GM12878 (cell line): ENCODE results near the gene WWOX. TPM values are rescaled to one million over a fixed set of nuclear protein-coding genes. Genes with fewer than 3 reads are reported as not detected.

Experiments
- ATAC-seq: fragments of 200-7000 bp; cut with Tn5 transposase; 3 replicates; pipeline ENCODE4 v1.9.1; 2020; ENCODE audit warnings: mild to moderate bottlenecking, moderate library complexity
- BruUV-seq: library from RNA; stranded (reverse); fragments of 400-500 nt; replicated peaks from 2 replicates; lab custom pipeline; 2021; lab: Mats Ljungman, UMichigan
- CTCF ChIA-PET: fragments of 300-600 bp; sonication (Branson Sonifier 250); formaldehyde crosslinking; extraction: SDS; loops from one replicate; lab custom pipeline; 2021; ENCODE audit warnings: inconsistent platforms; lab: Yijun Ruan, JAX
- POLR2A ChIA-PET: fragments of 350-600 bp; formaldehyde crosslinking; extraction: SDS; loops from one replicate; lab custom pipeline; 2021; ENCODE audit warnings: inconsistent platforms; lab: Charles Lee
- RAD21 ChIA-PET: fragments of 300-600 bp; sonication (Branson Sonifier 250); formaldehyde crosslinking; loops from one replicate; lab custom pipeline; 2023; ENCODE audit warnings: antibody characterized with exemption; ENCODE audit not compliant: unreplicated experiment; lab: Charles Lee
- SMC1A ChIA-PET: fragments of 300-600 bp; sonication (Branson Sonifier 250); formaldehyde crosslinking; loops from one replicate; lab custom pipeline; 2023; ENCODE audit not compliant: unreplicated experiment, uncharacterized antibody; lab: Charles Lee
- DNase-seq: peaks from one replicate; pipeline ENCODE4 v3.0.0-alpha.2; 2011; ENCODE audit warnings: low read depth, low spot score
- FAIRE-seq: peaks from 3 replicates; lab custom pipeline; 2011; peaks lifted over from hg19 to GRCh38; lab: Jason Lieb, UNC
- H2AFZ ChIP-seq: 2 replicates; pipeline ENCODE4 v1.6.0; 2011; ENCODE audit warnings: low read depth, low read length, control low read depth; ENCODE audit not compliant: control insufficient read depth
- H3K27ac ChIP-seq: 2 replicates; pipeline ENCODE4 v1.5.1; 2011; ENCODE audit warnings: control low read depth; ENCODE audit not compliant: control insufficient read depth, insufficient read depth
- H3K27me3 ChIP-seq, 2 experiments: replicated peaks in 1 of 2; 2 replicates each; pipeline versions ENCODE4 v1.6.0 to v1.6.1; 2011; ENCODE audit warnings: low read length in 1 of 2; ENCODE audit not compliant: control insufficient read depth in 2 of 2, insufficient read depth in 2 of 2
- H3K36me3 ChIP-seq, 2 experiments: 2 replicates each; pipeline ENCODE4 v1.5.1; 2011; ENCODE audit warnings: low read length in 1 of 2; ENCODE audit not compliant: control insufficient read depth in 2 of 2, insufficient read depth in 2 of 2
- H3K4me1 ChIP-seq: 2 replicates; pipeline ENCODE4 v1.6.1; 2011; ENCODE audit warnings: mild to moderate bottlenecking, low read length, moderate library complexity, mixed read lengths; ENCODE audit not compliant: control insufficient read depth, insufficient read depth
- H3K4me2 ChIP-seq: 2 replicates; pipeline ENCODE4 v1.6.0; 2011; ENCODE audit warnings: control low read depth; ENCODE audit not compliant: control insufficient read depth, insufficient read depth
- H3K4me3 ChIP-seq: fragments of 200-600 bp; sonication (generic); 2 replicates; pipeline ENCODE4 v1.5.1; 2016
- H3K79me2 ChIP-seq: 2 replicates; pipeline ENCODE4 v1.6.0; 2011; ENCODE audit warnings: low read length; ENCODE audit not compliant: control insufficient read depth, insufficient read depth
- H3K9ac ChIP-seq: 2 replicates; pipeline ENCODE4 v1.8.0; 2011; ENCODE audit warnings: low read length, control low read depth, mixed read lengths; ENCODE audit not compliant: control insufficient read depth, insufficient read depth
- H3K9me3 ChIP-seq: replicated peaks from 3 replicates; pipeline ENCODE4 v1.5.1; 2011; ENCODE audit warnings: mild to moderate bottlenecking, low read length; ENCODE audit not compliant: control insufficient read depth, insufficient read depth
- H4K20me1 ChIP-seq: 2 replicates; pipeline ENCODE4 v1.6.0; 2011; ENCODE audit not compliant: control insufficient read depth, insufficient read depth
- BMI1 ChIP-seq: fragments of 450-650 bp; IDR thresholded peaks from 2 replicates; pipeline ENCODE4 v1.6.1; 2016; ENCODE audit warnings: mild to moderate bottlenecking, moderate library complexity, borderline replicate concordance
- CBX5 ChIP-seq: sonication (generic); IDR thresholded peaks from 2 replicates; pipeline ENCODE4 v1.6.1; 2016; ENCODE audit warnings: low read depth, moderate library complexity, mild to moderate bottlenecking, inconsistent platforms
- CHD1 ChIP-seq: IDR thresholded peaks from 2 replicates; pipeline ENCODE4 v1.6.1; 2012; ENCODE audit warnings: low read depth, low read length, improper control_type of control experiment
- E2F4 ChIP-seq: IDR thresholded peaks from 2 replicates; pipeline ENCODE4 v1.6.1; 2012; ENCODE audit warnings: low read depth, low read length, improper control_type of control experiment
- MEF2B ChIP-seq: fragments of 450-650 bp; IDR thresholded peaks from 2 replicates; pipeline ENCODE4 v1.6.1; 2018; ENCODE audit warnings: mild to moderate bottlenecking, moderate library complexity; ENCODE audit not compliant: partially characterized antibody, poor library complexity, severe bottlenecking
- MLLT1 ChIP-seq: fragments of 450-650 bp; IDR thresholded peaks from 2 replicates; pipeline ENCODE4 v1.6.1; 2016; ENCODE audit warnings: mild to moderate bottlenecking
- MTA3 ChIP-seq: IDR thresholded peaks from 2 replicates; pipeline ENCODE4 v1.6.1; 2012; ENCODE audit warnings: low read length, inconsistent platforms, borderline replicate concordance
- NFYB ChIP-seq: IDR thresholded peaks from 2 replicates; pipeline ENCODE4 v1.6.1; 2011; ENCODE audit warnings: low read depth, mild to moderate bottlenecking, low read length, improper control_type of control experiment, moderate library complexity; ENCODE audit not compliant: insufficient read depth
- NRF1 ChIP-seq: conservative IDR thresholded peaks from 2 replicates; pipeline ENCODE4 v1.6.1; 2011; ENCODE audit warnings: mild to moderate bottlenecking, low read depth, low read length, improper control_type of control experiment
- POLR2AphosphoS5 ChIP-seq: IDR thresholded peaks from 2 replicates; pipeline ENCODE4 v1.6.1; 2011; ENCODE audit warnings: mild to moderate bottlenecking, low read length, inconsistent platforms
- REST ChIP-seq: IDR thresholded peaks from 2 replicates; pipeline ENCODE4 v1.6.1; 2012; ENCODE audit warnings: mild to moderate bottlenecking, low read depth, low read length
- SIN3A ChIP-seq: IDR thresholded peaks from 2 replicates; pipeline ENCODE4 v1.6.1; 2012; ENCODE audit warnings: low read depth, low read length, improper control_type of control experiment
- SREBF2 ChIP-seq: IDR thresholded peaks from 2 replicates; pipeline ENCODE4 v1.6.1; 2012; ENCODE audit warnings: mild to moderate bottlenecking, low read length
- SRF ChIP-seq, 2 experiments: IDR thresholded peaks; 2 replicates each; pipeline ENCODE4 v1.6.1; 2011; ENCODE audit warnings: low read depth in 2 of 2, low read length in 2 of 2, mild to moderate bottlenecking in 1 of 2, moderate library complexity in 1 of 2
- SUPT20H ChIP-seq: IDR thresholded peaks from 2 replicates; pipeline ENCODE4 v1.6.1; 2011; ENCODE audit warnings: low read depth, mild to moderate bottlenecking, low read length, moderate library complexity, borderline replicate concordance; ENCODE audit not compliant: control insufficient read depth
- SUZ12 ChIP-seq: fragments of 200-600 bp; sonication (generic); IDR thresholded peaks from one replicate; pipeline ENCODE4 v1.6.1; 2018; ENCODE audit warnings: antibody characterized with exemption, mild to moderate bottlenecking; ENCODE audit not compliant: unreplicated experiment
- TAF1 ChIP-seq: IDR thresholded peaks from 2 replicates; pipeline ENCODE4 v1.6.1; 2011; ENCODE audit warnings: mild to moderate bottlenecking, low read depth, low read length, borderline replicate concordance
- TBL1XR1 ChIP-seq: IDR thresholded peaks from 2 replicates; pipeline ENCODE4 v1.6.1; 2012; ENCODE audit warnings: low read depth, low read length, improper control_type of control experiment
- TCF7 ChIP-seq: IDR thresholded peaks from 2 replicates; pipeline ENCODE4 v1.6.1; 2014; ENCODE audit warnings: antibody characterized with exemption, borderline replicate concordance
- ZNF207 ChIP-seq: fragments of 450-650 bp; IDR thresholded peaks from 2 replicates; pipeline ENCODE4 v1.6.1; 2014; ENCODE audit warnings: antibody characterized with exemption, mild to moderate bottlenecking, borderline replicate concordance
- ZNF24 ChIP-seq: fragments of 450-650 bp; IDR thresholded peaks from 2 replicates; pipeline ENCODE4 v1.6.1; 2017; ENCODE audit warnings: antibody characterized with exemption, mild to moderate bottlenecking
- WGBS: methylation state at CpG from one replicate; pipeline ENCODE4 v1.1.6; 2016; ENCODE audit warnings: low lambda C conversion rate; ENCODE audit not compliant: insufficient replicate concordance, insufficient coverage; ENCODE audit errors: missing lambda C conversion rate; 5-methylcytosine and 5-hydroxymethylcytosine counted together
- in situ Hi-C: fragments of 300-500 bp; cut with MboI; formaldehyde crosslinking; loops from 9 replicates; pipeline ENCODE4 v1.14.3; 2018; ENCODE audit warnings: mixed read lengths
- intact Hi-C: fragments of 100-400 bp; cut with micrococcal nuclease; formaldehyde crosslinking; loops from one replicate; pipeline ENCODE4 v1.14.2; 2022; ENCODE audit not compliant: unreplicated experiment
- polyA plus RNA-seq, 11 experiments: library from polyadenylated mRNA; depleted of rRNA in 4 of 11; unstranded in 6 of 11; stranded (reverse) in 5 of 11; fragments of >200 nt; fragmentation: Nextera tagmentation in 4 of 11; fragmentation: Illumina TruSeq in 1 of 11; extraction: Ambion mirVana in 4 of 11; extraction: Trizol in 1 of 11; gene quantifications; 1 replicate in 1 of 11; 2 replicates in 10 of 11; pipeline versions ENCODE4 v1.2.1 to v1.2.3, GENCODE V29; 2011 to 2016; ENCODE audit warnings: inconsistent platforms in 2 of 11, missing spikeins in 2 of 11, low read depth in 1 of 11
- total RNA-seq, 4 experiments: library from RNA; depleted of rRNA in 3 of 4; stranded (reverse); fragments of >200 nt in 3 of 4; fragmentation: Illumina TruSeq in 1 of 4; extraction: Trizol in 1 of 4; gene quantifications; 2 replicates each; pipeline versions ENCODE4 v1.2.1 to v1.2.3, GENCODE V29; 2013 to 2021

Gene WWOX
- total and polyA plus RNA-seq, 10 of the 15 experiments (the other 5 are each of a cell fraction or from before 2014, with no cell fraction given) = 2.8 to 24.4 (median 17.8) TPM

DNA sequence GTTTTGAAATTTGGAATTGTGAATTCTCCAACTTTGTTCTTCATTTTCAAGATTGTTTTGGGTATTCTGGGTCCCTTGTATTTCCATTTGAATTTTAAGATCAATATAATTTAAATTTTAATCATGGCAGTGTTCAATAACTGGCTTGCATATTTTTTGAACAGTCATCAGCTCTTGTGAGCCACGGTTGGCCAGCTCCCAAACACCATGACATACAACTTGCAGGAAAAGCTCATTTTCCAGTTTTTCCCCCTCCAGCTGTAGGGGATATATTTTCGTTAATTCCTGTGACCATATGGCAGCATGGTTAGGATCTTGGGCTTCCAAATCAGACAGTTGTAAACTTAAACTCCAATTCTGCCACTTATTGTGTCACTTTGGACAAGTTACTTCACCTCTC lies 690.1 kb downstream of the WWOX start (continued):
- no peak for TF ChIP-seq TAF1
- TF ChIP-seq TCF7 = no peak
- no peak for TF ChIP-seq MTA3
- no peak for TF ChIP-seq MLLT1
- no peak for TF ChIP-seq NFYB
- TF ChIP-seq SIN3A = no peak
- TF ChIP-seq CHD1 = no peak
- no peak for TF ChIP-seq BMI1
- no peak for TF ChIP-seq SUPT20H
- no peak for TF ChIP-seq E2F4
- no peak for TF ChIP-seq MEF2B

- Histone ChIP-seq H3K9ac (no peak overlapping the region), H3K79me2 (no peaks in the 10 kb centered on the region), H3K4me1 (no peaks in the 10 kb centered on the region)
- SMC1A ChIA-PET = no interaction called here
- BruUV-seq = no TSS peak
- intact Hi-C loops = no loop called here
- no peak for FAIRE-seq
- RAD21 ChIA-PET = no interaction called here
- TF ChIP-seq POLR2AphosphoS5 = no peak
- no peak for TF ChIP-seq CBX5
- TF ChIP-seq SREBF2 = no peak
- TF ChIP-seq SUZ12 = no peak
- no peak for TF ChIP-seq REST
- TF ChIP-seq ZNF207 = no peak
- TF ChIP-seq NRF1 = no peak
- no peak for TF ChIP-seq ZNF24
- no peak for TF ChIP-seq TBL1XR1
- no peak for TF ChIP-seq SRF (IDR thresholded peaks at IDR 0.05; ENCODE audit: low read depth in 2 of 2, low read length in 2 of 2)
- TF ChIP-seq, all 136 proteins: peak for 0
- H3K36me3 ChIP-seq = no peaks in the 10 kb centered on the region
- CTCF ChIA-PET = no interaction called here
- in situ Hi-C loops = no loop called here
- H3K9me3 ChIP-seq = no peaks in the 10 kb centered on the region
- 66% methylated on average over 8 of the region's 8 CpGs for WGBS
- no peak for DNase-seq
- H3K4me2 ChIP-seq = no peak overlapping the region
- H3K27ac ChIP-seq = no peak overlapping the region
- no peaks in the 10 kb centered on the region; a peak in 1 of 4 replicates for H3K27me3 ChIP-seq
- ATAC-seq = no peak
- POLR2A ChIA-PET = no interaction called here
- no peak overlapping the region for H3K4me3 ChIP-seq
- no peaks in the 10 kb centered on the region for H4K20me1 ChIP-seq
- no peak overlapping the region for H2AFZ ChIP-seq
Measured at GRCh38 chr16:78791011-78791410, 691.6 kb downstream of the WWOX start.
